Nephron (organoid): ENCODE results near the gene VTCN1.

ENCODE experiments used
- H3K27ac Mint-ChIP-seq, 3 experiments: 2 replicates each; pipeline ENCODE4 v1.8.0; 2020; ENCODE audit warnings: mixed read lengths in 3 of 3, mild to moderate bottlenecking in 2 of 3, moderate library complexity in 1 of 3
- H3K27me3 Mint-ChIP-seq: 2 replicates; pipeline ENCODE4 v1.8.0; 2021; ENCODE audit warnings: low read depth, mild to moderate bottlenecking, moderate library complexity, mixed read lengths
- H3K36me3 Mint-ChIP-seq: 2 replicates; pipeline ENCODE4 v1.8.0; 2020; ENCODE audit warnings: low read depth, mixed read lengths
- H3K4me1 Mint-ChIP-seq: 2 replicates; pipeline ENCODE4 v1.8.0; 2020; ENCODE audit warnings: mixed read lengths
- H3K4me3 Mint-ChIP-seq, 3 experiments: 2 replicates each; pipeline ENCODE4 v1.8.0; 2020; ENCODE audit warnings: mild to moderate bottlenecking in 3 of 3, mixed read lengths in 3 of 3, moderate library complexity in 2 of 3
- H3K9me3 Mint-ChIP-seq: 2 replicates; pipeline ENCODE4 v1.8.0; 2020; ENCODE audit warnings: mixed read lengths
- TF ChIP-seq, protein P1 (sequence below), 3 experiments: fragments of 200-600 bp; sonication (generic); IDR thresholded peaks; one replicate each; pipeline ENCODE4 v1.5.0; 2021; ENCODE audit warnings: antibody characterized with exemption in 3 of 3; ENCODE audit not compliant: unreplicated experiment in 3 of 3

Gene VTCN1

DNA sequence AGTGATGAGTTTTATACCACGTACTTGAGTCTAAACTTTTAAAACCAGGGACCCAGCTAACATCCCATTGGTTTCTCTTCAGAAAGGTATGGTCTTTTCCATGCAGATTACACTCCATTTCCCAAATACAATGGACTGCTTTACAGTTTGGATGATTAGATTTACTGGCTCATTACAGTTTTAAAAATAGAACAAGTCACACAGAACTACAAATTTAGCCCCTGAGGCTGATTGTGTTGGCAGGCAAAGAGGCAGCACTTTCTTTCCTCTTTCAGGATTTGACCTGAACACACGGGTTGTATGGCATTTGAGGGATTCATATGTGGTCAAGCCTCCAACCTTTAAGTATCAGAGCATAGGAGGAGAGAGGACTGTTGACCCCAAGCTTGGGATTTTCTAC is 21.8 kb upstream of the VTCN1 start:
- no peaks in the 10 kb centered on the region for H3K36me3 Mint-ChIP-seq
- no peak overlapping the region for H3K4me3 Mint-ChIP-seq
- peak overlapping the region in 2 of 3 experiments; percentile 76 to 88 for H3K27ac Mint-ChIP-seq
- peaks cover 36% of the 10 kb centered on the region for H3K4me1 Mint-ChIP-seq
- TF ChIP-seq, protein P1, sequence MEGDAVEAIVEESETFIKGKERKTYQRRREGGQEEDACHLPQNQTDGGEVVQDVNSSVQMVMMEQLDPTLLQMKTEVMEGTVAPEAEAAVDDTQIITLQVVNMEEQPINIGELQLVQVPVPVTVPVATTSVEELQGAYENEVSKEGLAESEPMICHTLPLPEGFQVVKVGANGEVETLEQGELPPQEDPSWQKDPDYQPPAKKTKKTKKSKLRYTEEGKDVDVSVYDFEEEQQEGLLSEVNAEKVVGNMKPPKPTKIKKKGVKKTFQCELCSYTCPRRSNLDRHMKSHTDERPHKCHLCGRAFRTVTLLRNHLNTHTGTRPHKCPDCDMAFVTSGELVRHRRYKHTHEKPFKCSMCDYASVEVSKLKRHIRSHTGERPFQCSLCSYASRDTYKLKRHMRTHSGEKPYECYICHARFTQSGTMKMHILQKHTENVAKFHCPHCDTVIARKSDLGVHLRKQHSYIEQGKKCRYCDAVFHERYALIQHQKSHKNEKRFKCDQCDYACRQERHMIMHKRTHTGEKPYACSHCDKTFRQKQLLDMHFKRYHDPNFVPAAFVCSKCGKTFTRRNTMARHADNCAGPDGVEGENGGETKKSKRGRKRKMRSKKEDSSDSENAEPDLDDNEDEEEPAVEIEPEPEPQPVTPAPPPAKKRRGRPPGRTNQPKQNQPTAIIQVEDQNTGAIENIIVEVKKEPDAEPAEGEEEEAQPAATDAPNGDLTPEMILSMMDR (IDR thresholded peaks at IDR 0.05; ENCODE audit: unreplicated experiment in 3 of 3), result no peak
- no peaks in the 10 kb centered on the region for H3K9me3 Mint-ChIP-seq
- H3K27me3 Mint-ChIP-seq, result peaks cover 8% of the 10 kb centered on the region

DNA sequence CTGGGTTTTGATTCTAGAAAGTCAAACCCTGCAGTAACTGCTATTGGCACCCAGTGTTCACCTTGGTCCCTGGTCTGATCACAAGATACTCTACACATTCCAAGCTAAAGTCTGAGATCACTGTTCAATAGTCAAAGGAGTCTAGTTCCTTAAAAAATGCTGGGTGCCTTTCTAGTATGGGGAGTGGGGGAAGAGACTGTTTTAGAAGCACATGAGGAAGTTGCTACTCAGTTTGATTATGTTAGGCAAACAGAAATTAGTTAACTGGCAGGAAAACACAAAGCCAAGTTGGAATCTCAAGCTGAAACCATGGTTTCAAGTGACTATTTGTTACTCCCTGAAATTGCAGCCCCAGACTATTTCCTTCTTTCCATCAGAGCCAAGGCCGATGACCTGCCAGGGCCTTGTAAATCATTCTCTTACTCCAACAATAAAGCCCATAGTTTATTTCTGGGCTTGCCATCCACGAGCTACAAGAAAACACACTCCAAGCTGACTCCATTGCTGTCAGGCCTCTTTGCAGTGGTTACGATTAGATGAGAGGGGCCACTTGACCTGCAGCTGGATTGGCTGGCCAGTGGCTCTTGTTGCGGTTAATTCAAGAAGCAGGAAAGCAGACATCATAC is 21.1 kb upstream of the VTCN1 start:
- Mint-ChIP-seq H3K27me3 (peaks cover 8% of the 10 kb centered on the region), H3K9me3 (no peaks in the 10 kb centered on the region), H3K4me3 (no peak overlapping the region), H3K36me3 (no peaks in the 10 kb centered on the region), H3K4me1 (peaks cover 32% of the 10 kb centered on the region), H3K27ac (peak overlapping the region; percentile 76 to 90 (median 88))
- TF ChIP-seq, protein P1 (IDR thresholded peaks at IDR 0.05; ENCODE audit: unreplicated experiment in 3 of 3), result no peak

DNA sequence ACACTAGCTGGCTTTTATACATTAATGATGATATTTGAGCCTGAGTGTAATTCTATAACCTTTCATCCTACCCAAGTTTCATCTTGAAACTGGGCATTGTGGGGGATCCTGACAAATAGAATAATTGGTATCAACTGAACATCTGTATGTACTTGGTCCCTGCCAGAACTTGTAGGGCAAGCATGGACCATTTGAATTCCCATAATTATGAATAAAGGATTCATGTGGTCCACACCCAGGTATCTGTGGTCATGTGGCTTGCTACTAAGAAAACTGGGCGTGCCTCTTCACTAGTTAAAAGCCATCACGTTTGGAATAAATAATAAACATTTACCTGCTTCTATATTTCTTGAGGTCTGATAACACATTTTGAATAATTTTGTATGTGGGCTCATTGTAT is 20.6 kb upstream of the VTCN1 start:
- TF ChIP-seq, protein P1 (IDR thresholded peaks at IDR 0.05; ENCODE audit: unreplicated experiment in 3 of 3), result no peak
- Mint-ChIP-seq H3K9me3 (no peaks in the 10 kb centered on the region), H3K27me3 (peaks cover 8% of the 10 kb centered on the region), H3K27ac (peak overlapping the region; percentile 76 to 90 (median 88)), H3K4me1 (peaks cover 32% of the 10 kb centered on the region), H3K36me3 (no peaks in the 10 kb centered on the region), H3K4me3 (no peak overlapping the region)

DNA sequence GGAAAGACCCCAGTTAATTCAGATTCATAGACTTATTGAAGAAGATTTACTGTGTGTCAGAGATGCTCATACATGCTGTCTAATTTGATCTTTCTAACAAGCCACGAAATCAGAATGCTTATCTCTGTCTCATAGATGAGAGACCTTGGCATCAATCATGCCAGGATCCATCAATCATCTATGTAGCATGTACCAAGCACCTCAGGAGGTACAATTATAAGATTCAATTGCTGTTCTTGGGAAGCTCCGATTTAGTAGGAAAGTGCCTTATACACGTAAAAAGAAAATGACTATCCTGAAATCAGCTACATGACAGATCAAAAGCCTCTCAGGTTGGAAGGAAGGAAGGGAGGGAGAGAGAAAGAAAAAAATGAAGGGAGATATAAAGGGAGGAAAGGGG is 18.5 kb upstream of the VTCN1 start:
- H3K4me1 Mint-ChIP-seq, result peaks cover 19% of the 10 kb centered on the region
- no peaks in the 10 kb centered on the region for H3K36me3 Mint-ChIP-seq
- H3K27me3 Mint-ChIP-seq, result peaks cover 4% of the 10 kb centered on the region
- no peak overlapping the region for H3K27ac Mint-ChIP-seq
- no peaks in the 10 kb centered on the region for H3K9me3 Mint-ChIP-seq
- TF ChIP-seq, protein P1 (IDR thresholded peaks at IDR 0.05; ENCODE audit: unreplicated experiment in 3 of 3), result no peak
- no peak overlapping the region for H3K4me3 Mint-ChIP-seq

DNA sequence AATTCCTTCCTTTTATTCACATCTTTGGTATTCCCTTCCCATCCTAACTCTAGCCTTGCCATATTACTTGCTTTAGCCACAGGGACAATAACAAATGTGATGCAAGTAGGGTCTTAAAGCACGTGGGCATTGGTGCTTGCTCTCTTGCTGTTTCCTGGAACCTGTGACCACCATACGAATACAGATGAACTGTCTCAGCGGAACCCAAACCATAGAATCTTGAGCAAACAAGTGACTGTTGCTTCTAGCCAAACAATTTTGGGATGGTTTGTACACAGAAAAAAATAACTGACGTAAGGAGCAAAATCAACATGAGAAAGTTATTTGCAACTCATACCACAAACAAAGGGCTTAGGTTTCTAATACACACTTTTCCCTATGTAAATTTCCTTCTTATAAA is 15.2 kb upstream of the VTCN1 start:
- Mint-ChIP-seq H3K4me1 (no peaks in the 10 kb centered on the region), H3K9me3 (peaks cover 2% of the 10 kb centered on the region), H3K27ac (no peak overlapping the region), H3K36me3 (no peaks in the 10 kb centered on the region), H3K4me3 (no peak overlapping the region), H3K27me3 (peaks cover 4% of the 10 kb centered on the region)
- TF ChIP-seq, protein P1 (IDR thresholded peaks at IDR 0.05; ENCODE audit: unreplicated experiment in 3 of 3), result no peak

DNA sequence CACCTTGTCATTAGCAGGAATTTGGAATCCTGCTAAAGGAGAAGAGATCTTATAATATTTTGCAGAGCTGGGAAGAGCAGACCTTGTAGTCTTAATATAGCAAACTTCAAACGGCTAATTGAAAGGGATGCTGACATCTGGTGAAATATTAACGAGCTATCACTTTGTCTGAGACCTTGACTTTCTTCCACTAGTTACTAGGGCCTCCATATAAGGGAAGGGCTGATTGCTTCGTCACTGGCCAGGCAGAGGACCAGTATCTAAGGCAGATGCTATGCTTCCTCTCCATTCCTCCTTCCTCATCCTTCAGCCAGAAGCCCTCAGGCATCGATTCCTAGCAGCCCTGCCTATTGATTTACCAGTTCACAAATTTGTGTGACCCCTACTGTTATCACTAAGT is 6.0 kb upstream of the VTCN1 start:
- H3K4me1 Mint-ChIP-seq, result no peaks in the 10 kb centered on the region
- no peak overlapping the region for H3K4me3 Mint-ChIP-seq
- peaks cover 6% of the 10 kb centered on the region for H3K27me3 Mint-ChIP-seq
- no peaks in the 10 kb centered on the region for H3K36me3 Mint-ChIP-seq
- H3K9me3 Mint-ChIP-seq, result peaks cover 14% of the 10 kb centered on the region
- H3K27ac Mint-ChIP-seq, result no peak overlapping the region
- TF ChIP-seq, protein P1 (IDR thresholded peaks at IDR 0.05; ENCODE audit: unreplicated experiment in 3 of 3), result no peak
